GM12891 (cell line): ENCODE results near the gene TULP3.

Experiments
- PAX5 ChIP-seq: IDR thresholded peaks from 2 replicates; pipeline ENCODE4 v1.6.1; 2011; ENCODE audit warnings: low read length, moderate library complexity, mild to moderate bottlenecking; ENCODE audit not compliant: insufficient read depth, severe bottlenecking
- POLR2A ChIP-seq: IDR thresholded peaks from 2 replicates; pipeline ENCODE4 v1.6.1; 2011; ENCODE audit warnings: low read depth, low read length, control low read depth
- POLR2AphosphoS5 ChIP-seq: IDR thresholded peaks from 2 replicates; pipeline ENCODE4 v1.6.1; 2011; ENCODE audit warnings: low read depth, low read length, control low read depth
- POU2F2 ChIP-seq: IDR thresholded peaks from 2 replicates; pipeline ENCODE4 v1.6.1; 2011; ENCODE audit warnings: low read depth, mild to moderate bottlenecking, control low read depth, low read length, moderate library complexity
- SPI1 ChIP-seq: IDR thresholded peaks from 2 replicates; pipeline ENCODE4 v1.6.1; 2011; ENCODE audit warnings: low read depth, low read length, control low read depth
- TAF1 ChIP-seq: IDR thresholded peaks from 2 replicates; pipeline ENCODE4 v1.6.1; 2011; ENCODE audit warnings: low read depth, low read length, control low read depth

DNA sequence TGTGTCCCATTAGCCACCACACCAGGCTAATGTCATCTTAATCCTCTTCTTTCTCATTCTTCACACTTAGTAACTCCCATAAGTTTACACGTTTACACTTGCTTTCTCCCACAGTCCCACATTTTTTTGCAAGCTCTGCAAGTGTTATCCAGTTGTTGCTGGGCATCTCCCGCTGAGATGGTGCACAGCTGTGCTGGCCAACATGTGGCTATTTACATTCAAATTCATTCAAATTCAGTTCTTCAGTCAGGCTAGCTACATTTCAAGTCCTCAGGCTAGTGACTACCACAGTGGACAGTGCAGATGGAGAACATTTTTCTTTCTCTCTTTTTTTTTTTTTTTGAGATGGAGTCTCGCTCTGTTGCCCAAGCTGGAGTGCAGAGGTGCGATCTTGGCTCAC lies 58.7 kb downstream of the TULP3 start:
- TF ChIP-seq POLR2AphosphoS5 (no peak), POLR2A (no peak), PAX5 (no peak), TAF1 (no peak), SPI1 (no peak), POU2F2 (no peak)
